K562 (cell line): ENCODE measurements around the gene RBPMS2. TPM values are rescaled to one million over a fixed set of nuclear protein-coding genes. Genes with fewer than 3 reads are reported as not detected.

Source experiments
- ATAC-seq: fragments of 200-7000 bp; cut with Tn5 transposase; 3 replicates; pipeline ENCODE4 v1.9.1; 2020; ENCODE audit warnings: moderate library complexity
- BruUV-seq: library from RNA; stranded (reverse); fragments of 400-500 nt; replicated peaks from 2 replicates; lab custom pipeline; 2021; lab: Mats Ljungman, UMichigan
- CTCF ChIA-PET: fragments of 300-600 bp; formaldehyde crosslinking; extraction: SDS; loops from one replicate; lab custom pipeline; 2021; ENCODE audit warnings: low intra/inter-chr PET ratio; lab: Yijun Ruan, JAX
- POLR2A ChIA-PET: fragments of 300-600, 350-650 bp; sonication (Branson Sonifier 250); formaldehyde crosslinking; extraction: SDS; loops from one replicate; lab custom pipeline; 2021; ENCODE audit warnings: antibody characterized with exemption, inconsistent platforms; lab: Yijun Ruan, JAX
- DNase-seq, 4 experiments: peaks; one replicate each; pipeline versions ENCODE4 v3.0.0 to v3.0.0-alpha.2; 2011 to 2018; ENCODE audit warnings: low spot score in 3 of 4, mixed read lengths in 3 of 4; ENCODE audit errors: extremely low read depth in 1 of 4
- FAIRE-seq: peaks from 2 replicates; lab custom pipeline; 2011; peaks lifted over from hg19 to GRCh38; lab: Jason Lieb, UNC
- H2AFZ ChIP-seq: 2 replicates; pipeline ENCODE4 v1.6.0; 2011; ENCODE audit warnings: low read depth, low read length, control low read depth, inconsistent platforms
- H3K27ac ChIP-seq: fragments of 200-600 bp; 3 replicates; pipeline ENCODE4 v1.8.0; 2011; ENCODE audit warnings: low read depth, mild to moderate bottlenecking, control low read depth, inconsistent platforms, low read length, moderate library complexity, mixed read lengths; ENCODE audit errors: extremely low read depth
- H3K27me3 ChIP-seq, 2 experiments: fragments of 300-600 bp in 1 of 2; 2 replicates in 1 of 2; 3 replicates in 1 of 2; pipeline versions ENCODE4 v1.6.0 to v1.8.0; 2011; ENCODE audit warnings: inconsistent platforms in 2 of 2, low read length in 2 of 2, mild to moderate bottlenecking in 1 of 2, mixed read lengths in 1 of 2, moderate library complexity in 1 of 2; ENCODE audit not compliant: control insufficient read depth in 2 of 2, insufficient read depth in 2 of 2
- H3K36me3 ChIP-seq: fragments of 300-600 bp; 3 replicates; pipeline ENCODE4 v1.8.0; 2011; ENCODE audit warnings: mild to moderate bottlenecking, low read length, inconsistent platforms; ENCODE audit not compliant: control insufficient read depth, insufficient read depth
- H3K4me1 ChIP-seq, 2 experiments: fragments of 200-600 bp in 1 of 2; replicated peaks in 1 of 2; 2 replicates in 1 of 2; 3 replicates in 1 of 2; pipeline versions ENCODE4 v1.5.1 to v1.8.0; 2011; ENCODE audit warnings: inconsistent platforms in 2 of 2, low read length in 2 of 2, mild to moderate bottlenecking in 1 of 2, mixed read lengths in 1 of 2, moderate library complexity in 1 of 2; ENCODE audit not compliant: control insufficient read depth in 2 of 2, insufficient read depth in 2 of 2
- H3K4me2 ChIP-seq: 2 replicates; pipeline ENCODE4 v1.6.1; 2011; ENCODE audit warnings: low read length, control low read depth, inconsistent platforms, mixed read lengths; ENCODE audit not compliant: insufficient read depth
- H3K4me3 ChIP-seq: fragments of 200-600 bp; sonication (generic), shearing (Covaris generic); 2 replicates; pipeline ENCODE4 v1.5.1; 2016; ENCODE audit warnings: control low read depth, inconsistent platforms
- H3K79me2 ChIP-seq: fragments of 200-600 bp; 3 replicates; pipeline ENCODE4 v1.8.0; 2011; ENCODE audit warnings: low read length, inconsistent platforms; ENCODE audit not compliant: control insufficient read depth, insufficient read depth
- H3K9ac ChIP-seq, 2 experiments: 2 replicates each; pipeline versions ENCODE4 v1.6.0 to v1.6.1; 2011; ENCODE audit warnings: low read depth in 2 of 2, low read length in 2 of 2, control low read depth in 1 of 2, inconsistent platforms in 1 of 2, mild to moderate bottlenecking in 1 of 2, mixed read lengths in 1 of 2; ENCODE audit not compliant: insufficient read depth in 1 of 2
- H3K9me1 ChIP-seq: one replicate; pipeline ENCODE4 v1.6.0; 2011; ENCODE audit warnings: inconsistent platforms, mild to moderate bottlenecking, low read length, moderate library complexity; ENCODE audit not compliant: control insufficient read depth, insufficient read depth
- H3K9me3 ChIP-seq: replicated peaks from 2 replicates; pipeline ENCODE4 v1.5.1; 2011; ENCODE audit warnings: low read depth, low read length, inconsistent platforms; ENCODE audit not compliant: control insufficient read depth, insufficient read depth
- H4K20me1 ChIP-seq: replicated peaks from 2 replicates; pipeline ENCODE4 v1.6.1; 2011; ENCODE audit warnings: low read length, inconsistent platforms, mixed read lengths; ENCODE audit not compliant: control insufficient read depth, insufficient read depth
- ZC3H8 ChIP-seq: fragments of 450-650 bp; IDR thresholded peaks from 2 replicates; pipeline ENCODE4 v1.6.1; 2017
- WGBS: fragments of 100-300 bp; shearing (Covaris generic); methylation state at CpG from one replicate; pipeline ENCODE4 v1.1.6; 2016; ENCODE audit warnings: low coverage, mixed read lengths; ENCODE audit not compliant: insufficient coverage; ENCODE audit errors: missing lambda C conversion rate; 5-methylcytosine and 5-hydroxymethylcytosine counted together
- in situ Hi-C: fragments of 300-500 bp; cut with MboI; formaldehyde crosslinking; loops from 4 replicates; pipeline ENCODE4 v1.15.0; 2018; ENCODE audit warnings: inconsistent platforms, mixed read lengths
- intact Hi-C: fragments of 100-400 bp; cut with micrococcal nuclease; formaldehyde crosslinking; loops from 2 replicates; pipeline ENCODE4 v1.14.2; 2022
- polyA plus RNA-seq, 8 experiments: library from polyadenylated mRNA; depleted of rRNA in 4 of 8; stranded (reverse) in 5 of 8; unstranded in 3 of 8; fragments of >200 nt; fragmentation: Nextera tagmentation in 2 of 8; fragmentation: Illumina TruSeq in 1 of 8; extraction: Ambion mirVana in 2 of 8; extraction: Trizol in 1 of 8; gene quantifications; 2 replicates each; pipeline versions ENCODE4 v1.2.1 to v1.2.3, GENCODE V29; 2011 to 2014; ENCODE audit warnings: inconsistent platforms in 1 of 8, missing spikeins in 1 of 8
- total RNA-seq, 7 experiments: library from RNA; depleted of rRNA in 6 of 7; stranded (reverse); fragments of >200 nt in 6 of 7; fragmentation: Illumina TruSeq in 2 of 7; extraction: Trizol in 2 of 7; gene quantifications; 2 replicates each; pipeline versions ENCODE4 v1.2.1 to v1.2.3, GENCODE V29; 2011 to 2021; ENCODE audit warnings: low replicate concordance in 1 of 7
- TF ChIP-seq, protein P1 (sequence below), 2 experiments: fragments of 450-650 bp; IDR thresholded peaks; 2 replicates each; pipeline ENCODE4 v1.6.1; 2018; ENCODE audit warnings: mild to moderate bottlenecking in 2 of 2, low read depth in 1 of 2; ENCODE audit not compliant: partially characterized antibody in 2 of 2

RBPMS2 gene
- total and polyA plus RNA-seq, 9 of the 15 experiments (the other 6 are each of a cell fraction or from before 2014, with no cell fraction given), result 0.11 to 2.6 (median 0.37) TPM; not detected in 1

DNA sequence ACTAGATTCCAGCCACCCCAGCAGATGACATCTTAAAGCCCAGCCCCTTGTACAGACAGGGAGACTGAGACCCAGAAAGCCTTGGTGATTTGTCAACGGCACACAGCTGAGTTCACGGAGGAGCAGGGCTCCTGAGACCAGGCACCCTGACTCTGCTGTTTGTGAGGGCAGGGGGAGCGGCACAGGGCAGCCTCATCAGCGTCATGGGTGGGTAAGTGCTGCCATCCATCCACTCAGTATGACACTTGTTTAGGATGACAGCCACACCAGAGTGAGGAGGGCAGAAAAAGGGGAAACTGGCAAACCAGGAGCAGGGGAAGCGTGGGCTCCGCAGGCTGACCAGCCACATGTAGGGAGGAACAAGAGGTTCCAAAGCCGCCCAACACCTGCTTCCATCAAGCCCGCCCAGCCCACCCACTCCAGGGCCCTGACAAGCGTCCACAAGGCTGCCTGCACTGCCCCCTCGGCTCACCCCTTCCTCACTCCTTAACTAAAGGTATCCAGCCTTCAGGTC, 19.9 kb downstream of the RBPMS2 start:
- FAIRE-seq, result no peak
- H3K9me1 ChIP-seq, result no peaks in the 10 kb centered on the region
- no peak for ATAC-seq
- no peak overlapping the region for H3K9ac ChIP-seq
- TF ChIP-seq ZC3H8, result no peak
- TF ChIP-seq, protein P1, sequence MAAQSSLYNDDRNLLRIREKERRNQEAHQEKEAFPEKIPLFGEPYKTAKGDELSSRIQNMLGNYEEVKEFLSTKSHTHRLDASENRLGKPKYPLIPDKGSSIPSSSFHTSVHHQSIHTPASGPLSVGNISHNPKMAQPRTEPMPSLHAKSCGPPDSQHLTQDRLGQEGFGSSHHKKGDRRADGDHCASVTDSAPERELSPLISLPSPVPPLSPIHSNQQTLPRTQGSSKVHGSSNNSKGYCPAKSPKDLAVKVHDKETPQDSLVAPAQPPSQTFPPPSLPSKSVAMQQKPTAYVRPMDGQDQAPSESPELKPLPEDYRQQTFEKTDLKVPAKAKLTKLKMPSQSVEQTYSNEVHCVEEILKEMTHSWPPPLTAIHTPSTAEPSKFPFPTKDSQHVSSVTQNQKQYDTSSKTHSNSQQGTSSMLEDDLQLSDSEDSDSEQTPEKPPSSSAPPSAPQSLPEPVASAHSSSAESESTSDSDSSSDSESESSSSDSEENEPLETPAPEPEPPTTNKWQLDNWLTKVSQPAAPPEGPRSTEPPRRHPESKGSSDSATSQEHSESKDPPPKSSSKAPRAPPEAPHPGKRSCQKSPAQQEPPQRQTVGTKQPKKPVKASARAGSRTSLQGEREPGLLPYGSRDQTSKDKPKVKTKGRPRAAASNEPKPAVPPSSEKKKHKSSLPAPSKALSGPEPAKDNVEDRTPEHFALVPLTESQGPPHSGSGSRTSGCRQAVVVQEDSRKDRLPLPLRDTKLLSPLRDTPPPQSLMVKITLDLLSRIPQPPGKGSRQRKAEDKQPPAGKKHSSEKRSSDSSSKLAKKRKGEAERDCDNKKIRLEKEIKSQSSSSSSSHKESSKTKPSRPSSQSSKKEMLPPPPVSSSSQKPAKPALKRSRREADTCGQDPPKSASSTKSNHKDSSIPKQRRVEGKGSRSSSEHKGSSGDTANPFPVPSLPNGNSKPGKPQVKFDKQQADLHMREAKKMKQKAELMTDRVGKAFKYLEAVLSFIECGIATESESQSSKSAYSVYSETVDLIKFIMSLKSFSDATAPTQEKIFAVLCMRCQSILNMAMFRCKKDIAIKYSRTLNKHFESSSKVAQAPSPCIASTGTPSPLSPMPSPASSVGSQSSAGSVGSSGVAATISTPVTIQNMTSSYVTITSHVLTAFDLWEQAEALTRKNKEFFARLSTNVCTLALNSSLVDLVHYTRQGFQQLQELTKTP (IDR thresholded peaks at IDR 0.05; ENCODE audit: low read depth in 1 of 2, partially characterized antibody in 2 of 2), result no peak
- H2AFZ ChIP-seq, result no peak overlapping the region
- H3K79me2 ChIP-seq, result no peaks in the 10 kb centered on the region
- no TSS peak for BruUV-seq
- no peaks in the 10 kb centered on the region for H4K20me1 ChIP-seq
- ChIA-PET CTCF (no interaction called here), POLR2A (interaction anchor here (0.6 kb wide), 1 partner anchor 38 kb away, joined by 3 read pairs; no protein-coding TSS in a partner anchor)
- H3K9me3 ChIP-seq, result no peaks in the 10 kb centered on the region
- no peak overlapping the region for H3K4me2 ChIP-seq
- H3K4me3 ChIP-seq, result no peak overlapping the region
- intact Hi-C loops (no loop called here), in situ Hi-C loops (no loop called here)
- peaks cover 0 to 7% of the 10 kb centered on the region in 2 experiments; a peak in 2 of 5 replicates for H3K4me1 ChIP-seq
- no peaks in the 10 kb centered on the region for H3K36me3 ChIP-seq
- 1% methylated on average over 7 of the region's 10 CpGs for WGBS
- DNase-seq, result no peak
- no peak overlapping the region for H3K27ac ChIP-seq
- H3K27me3 ChIP-seq, result peaks cover 28 to 69% of the 10 kb centered on the region in 2 experiments
